GM23338 (cell line): Measurements from ENCODE around the gene ATG7.

Source experiments
- CREB1 ChIP-seq: fragments of 250-450 bp; sonication (Bioruptor Pico); IDR thresholded peaks from 2 replicates; pipeline ENCODE4 v1.5.0; 2020; ENCODE audit warnings: low read depth, mild to moderate bottlenecking, moderate library complexity
- CTCF ChIP-seq, 2 experiments: fragments of 200-600 bp in 1 of 2; sonication (generic) in 1 of 2; conservative IDR thresholded peaks; 2 replicates each; pipeline versions ENCODE4 v1.5.1 to v1.6.1; 2016 to 2017; ENCODE audit warnings: antibody characterized with exemption in 2 of 2, low read depth in 2 of 2, mild to moderate bottlenecking in 2 of 2, moderate library complexity in 1 of 2
- EZH2 ChIP-seq: fragments of 200-600 bp; sonication (generic); IDR thresholded peaks from one replicate; pipeline ENCODE4 v1.8.0; 2017; ENCODE audit warnings: antibody characterized with exemption, mild to moderate bottlenecking, low read depth; ENCODE audit not compliant: unreplicated experiment
- EZH2phosphoT487 ChIP-seq: fragments of 200-600 bp; sonication (generic); IDR thresholded peaks from one replicate; pipeline ENCODE4 v1.8.1; 2018; ENCODE audit warnings: antibody characterized with exemption; ENCODE audit not compliant: unreplicated experiment
- JUNB ChIP-seq: IDR thresholded peaks from one replicate; pipeline ENCODE4 v1.6.1; 2016; ENCODE audit warnings: antibody characterized with exemption; ENCODE audit not compliant: unreplicated experiment
- NANOG ChIP-seq: IDR thresholded peaks from 2 replicates; pipeline ENCODE4 v1.6.1; 2016; ENCODE audit warnings: antibody characterized with exemption, borderline replicate concordance
- POLR2AphosphoS5 ChIP-seq: IDR thresholded peaks from 2 replicates; pipeline ENCODE4 v1.6.1; 2016; ENCODE audit warnings: antibody characterized with exemption, low read depth
- REST ChIP-seq: IDR thresholded peaks from one replicate; pipeline ENCODE4 v1.6.1; 2018; ENCODE audit warnings: antibody characterized with exemption; ENCODE audit not compliant: unreplicated experiment
- STAT1 ChIP-seq: IDR thresholded peaks from one replicate; pipeline ENCODE4 v1.6.1; 2016; ENCODE audit warnings: antibody characterized with exemption; ENCODE audit not compliant: unreplicated experiment
- ZNF331 ChIP-seq: fragments of 250-450 bp; sonication (Bioruptor Pico); IDR thresholded peaks from 2 replicates; pipeline ENCODE4 v1.5.0; 2020; ENCODE audit warnings: low read depth, mild to moderate bottlenecking, moderate library complexity

- TF ChIP-seq ZNF331 (CRISPR knock-in tag), result no peak
- TF ChIP-seq CTCF (conservative IDR thresholded peaks at IDR 0.05; ENCODE audit: low read depth in 2 of 2), result no peak
- no peak for TF ChIP-seq NANOG
- no peak for TF ChIP-seq POLR2AphosphoS5
- no peak for TF ChIP-seq CREB1 (CRISPR knock-in tag)
- TF ChIP-seq EZH2, result no peak
- no peak for TF ChIP-seq JUNB
- no peak for TF ChIP-seq STAT1
- TF ChIP-seq REST, result no peak
- TF ChIP-seq EZH2phosphoT487, result no peak
These were observed 51.6 kb downstream of the ATG7 start for GRCh38 chr3:11323813-11324212.
